Left lung (tissue), 10 donors: ENCODE results near the gene ACTG1. TPM values are rescaled to one million over a fixed set of nuclear protein-coding genes. Genes with fewer than 3 reads are reported as not detected.

Experiments
- ATAC-seq: fragments of 200-7000 bp; cut with Tn5 transposase; one replicate; pipeline ENCODE4 v1.9.1; 2020; ENCODE audit warnings: moderate library complexity
- DNase-seq, 4 donors: peaks; one replicate each; pipeline ENCODE4 v3.0.0-alpha.2; 2013 to 2020
- H3K27ac ChIP-seq, 2 donors: fragments of 200-600 bp; sonication (generic) in 1 of 2; one replicate each; pipeline versions ENCODE4 v1.5.0 to v1.8.0; 2020 to 2021
- H3K27me3 ChIP-seq, 2 donors: fragments of 200-600 bp; sonication (generic) in 1 of 2; one replicate each; pipeline versions ENCODE4 v1.5.0 to v1.8.0; 2020 to 2021
- H3K36me3 ChIP-seq, 2 donors: fragments of 200-600 bp; sonication (generic) in 1 of 2; one replicate each; pipeline versions ENCODE4 v1.5.0 to v1.8.0; 2020 to 2021
- H3K4me1 ChIP-seq, 2 donors: fragments of 200-600 bp; one replicate each; pipeline ENCODE4 v1.8.0; 2021
- H3K4me3 ChIP-seq, 2 donors: fragments of 200-600 bp; sonication (generic) in 1 of 2; one replicate each; pipeline versions ENCODE4 v1.5.0 to v1.8.0; 2020 to 2021; ENCODE audit warnings: mild to moderate bottlenecking in 1 of 2
- H3K9me3 ChIP-seq, 2 donors: fragments of 200-600 bp; sonication (generic) in 1 of 2; one replicate each; pipeline versions ENCODE4 v1.5.0 to v1.8.0; 2020 to 2021
- intact Hi-C, 2 donors: fragments of 100-400 bp; cut with DNase I; formaldehyde crosslinking; loops; one replicate each; pipeline versions ENCODE4 v1.11.2 to v1.14.2; 2022
- polyA plus RNA-seq, 6 donors: library from polyadenylated mRNA; unstranded; fragments of 120-200 nt; gene quantifications; one replicate each; pipeline ENCODE4 v1.2.1, GENCODE V29; 2013; ENCODE audit not compliant: insufficient read length in 6 of 6
- total RNA-seq, 2 donors: library from RNA; stranded (reverse); fragmentation: NEBNext Ultra II Directional; extraction: Animal tissue kit (Norgen Biotek cat#: 25700); gene quantifications; one replicate each; pipeline ENCODE4 v1.2.1, GENCODE V29; 2021
- TF ChIP-seq, protein P1 (sequence below), 2 donors: fragments of 200-600 bp; sonication (generic) in 1 of 2; IDR thresholded peaks; one replicate each; pipeline versions ENCODE4 v1.5.0 to v1.8.0; 2021; ENCODE audit warnings: antibody characterized with exemption in 2 of 2
- donor health status: DM: no; HTN: yes; CAD: no.
- donor health status: DM: no; HTN: no; CAD: no.

ACTG1 gene
- total and polyA plus RNA-seq, 8 donors, result 2,385 to 3,414 (median 2,872) TPM

- Histone ChIP-seq H3K4me1 (peaks cover 15 to 56% of the 10 kb centered on the region in 2 donors), H3K27ac (peak overlapping the region in 1 of 2 donors; percentile 71), H3K9me3 (no peaks in the 10 kb centered on the region), H3K4me3 (peak overlapping the region in 1 of 2 donors; percentile 91), H3K36me3 (no peaks in the 10 kb centered on the region), H3K27me3 (peaks cover 0 to 15% of the 10 kb centered on the region in 2 donors)
- DNase-seq, result peak in 1 of 4 donors; percentile 61
- intact Hi-C loops, result no loop called here
- no peak for ATAC-seq
- TF ChIP-seq, protein P1, sequence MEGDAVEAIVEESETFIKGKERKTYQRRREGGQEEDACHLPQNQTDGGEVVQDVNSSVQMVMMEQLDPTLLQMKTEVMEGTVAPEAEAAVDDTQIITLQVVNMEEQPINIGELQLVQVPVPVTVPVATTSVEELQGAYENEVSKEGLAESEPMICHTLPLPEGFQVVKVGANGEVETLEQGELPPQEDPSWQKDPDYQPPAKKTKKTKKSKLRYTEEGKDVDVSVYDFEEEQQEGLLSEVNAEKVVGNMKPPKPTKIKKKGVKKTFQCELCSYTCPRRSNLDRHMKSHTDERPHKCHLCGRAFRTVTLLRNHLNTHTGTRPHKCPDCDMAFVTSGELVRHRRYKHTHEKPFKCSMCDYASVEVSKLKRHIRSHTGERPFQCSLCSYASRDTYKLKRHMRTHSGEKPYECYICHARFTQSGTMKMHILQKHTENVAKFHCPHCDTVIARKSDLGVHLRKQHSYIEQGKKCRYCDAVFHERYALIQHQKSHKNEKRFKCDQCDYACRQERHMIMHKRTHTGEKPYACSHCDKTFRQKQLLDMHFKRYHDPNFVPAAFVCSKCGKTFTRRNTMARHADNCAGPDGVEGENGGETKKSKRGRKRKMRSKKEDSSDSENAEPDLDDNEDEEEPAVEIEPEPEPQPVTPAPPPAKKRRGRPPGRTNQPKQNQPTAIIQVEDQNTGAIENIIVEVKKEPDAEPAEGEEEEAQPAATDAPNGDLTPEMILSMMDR (IDR thresholded peaks at IDR 0.05), result no peak
These were observed 4.9 kb upstream of the ACTG1 start for GRCh38 chr17:81517339-81518112.

DNA sequence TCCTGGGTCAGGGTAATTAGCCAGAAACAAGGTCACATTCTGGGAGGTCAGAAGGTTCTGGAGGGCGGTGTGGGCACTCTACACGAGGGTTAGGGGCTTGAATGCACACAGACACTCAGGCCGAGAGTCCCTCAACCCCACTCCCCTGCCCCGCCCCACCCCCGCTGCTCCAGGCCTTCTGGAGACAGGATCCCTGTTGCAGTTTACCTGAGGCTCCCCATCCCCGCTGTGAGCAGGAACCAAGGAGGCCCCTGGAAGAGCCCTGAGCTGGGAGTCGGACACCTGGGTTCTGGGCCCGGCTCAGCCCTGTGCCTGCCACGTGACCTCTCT, 4.4 kb upstream of the ACTG1 start:
- H3K9me3 ChIP-seq, result no peaks in the 10 kb centered on the region
- peak overlapping the region in 1 of 2 donors; percentile 91 for H3K4me3 ChIP-seq
- H3K36me3 ChIP-seq, result peaks cover 0 to 4% of the 10 kb centered on the region in 2 donors
- intact Hi-C loops, result no loop called here
- peak overlapping the region in 1 of 2 donors; percentile 49 for H3K27ac ChIP-seq
- no peak for ATAC-seq
- H3K4me1 ChIP-seq, result peaks cover 15 to 56% of the 10 kb centered on the region in 2 donors
- TF ChIP-seq, protein P1 (IDR thresholded peaks at IDR 0.05), result no peak
- H3K27me3 ChIP-seq, result peaks cover 0 to 13% of the 10 kb centered on the region in 2 donors
- no peak for DNase-seq

GRCh38 chr17:81516439-81516838, 3.8 kb upstream of the ACTG1 start:
- H3K27me3 ChIP-seq, result peaks cover 0 to 13% of the 10 kb centered on the region in 2 donors
- intact Hi-C loops, result no loop called here
- peaks cover 0 to 9% of the 10 kb centered on the region in 2 donors for H3K36me3 ChIP-seq
- no peaks in the 10 kb centered on the region for H3K9me3 ChIP-seq
- TF ChIP-seq, protein P1 (IDR thresholded peaks at IDR 0.05), result no peak
- peak overlapping the region; percentile 49 to 100 for H3K27ac ChIP-seq
- no peak for ATAC-seq
- peak in 1 of 4 donors; percentile 68 for DNase-seq
- peak overlapping the region in 1 of 2 donors; percentile 91 for H3K4me3 ChIP-seq
- H3K4me1 ChIP-seq, result peaks cover 15 to 56% of the 10 kb centered on the region in 2 donors

GRCh38 chr17:81515530-81516041, 3.0 kb upstream of the ACTG1 start:
- H3K9me3 ChIP-seq, result no peaks in the 10 kb centered on the region

More at GRCh38 chr17:81515530-81516041, 3.0 kb upstream of the ACTG1 start:
- intact Hi-C loops, result no loop called here
- peak overlapping the region; percentile 82 to 91 for H3K4me3 ChIP-seq
- TF ChIP-seq, protein P1 (IDR thresholded peaks at IDR 0.05), result no peak
- ATAC-seq, result no peak
- H3K27ac ChIP-seq, result peak overlapping the region; percentile 99 to 100
- peaks cover 0 to 13% of the 10 kb centered on the region in 2 donors for H3K27me3 ChIP-seq
- peak in 1 of 4 donors; percentile 83 for DNase-seq
- peaks cover 15 to 56% of the 10 kb centered on the region in 2 donors for H3K4me1 ChIP-seq
- H3K36me3 ChIP-seq, result peaks cover 0 to 18% of the 10 kb centered on the region in 2 donors
